ENCODE data around the gene PYY. TPM values are rescaled to one million over a fixed set of nuclear protein-coding genes. Genes with fewer than 3 reads are reported as not detected.
A peak's percentile ranks its signal among the peaks of the same experiment; 100 is the strongest.

The PYY gene
- total and polyA plus RNA-seq, 12 donors: 0.06 TPM; not detected in 11

DNA sequence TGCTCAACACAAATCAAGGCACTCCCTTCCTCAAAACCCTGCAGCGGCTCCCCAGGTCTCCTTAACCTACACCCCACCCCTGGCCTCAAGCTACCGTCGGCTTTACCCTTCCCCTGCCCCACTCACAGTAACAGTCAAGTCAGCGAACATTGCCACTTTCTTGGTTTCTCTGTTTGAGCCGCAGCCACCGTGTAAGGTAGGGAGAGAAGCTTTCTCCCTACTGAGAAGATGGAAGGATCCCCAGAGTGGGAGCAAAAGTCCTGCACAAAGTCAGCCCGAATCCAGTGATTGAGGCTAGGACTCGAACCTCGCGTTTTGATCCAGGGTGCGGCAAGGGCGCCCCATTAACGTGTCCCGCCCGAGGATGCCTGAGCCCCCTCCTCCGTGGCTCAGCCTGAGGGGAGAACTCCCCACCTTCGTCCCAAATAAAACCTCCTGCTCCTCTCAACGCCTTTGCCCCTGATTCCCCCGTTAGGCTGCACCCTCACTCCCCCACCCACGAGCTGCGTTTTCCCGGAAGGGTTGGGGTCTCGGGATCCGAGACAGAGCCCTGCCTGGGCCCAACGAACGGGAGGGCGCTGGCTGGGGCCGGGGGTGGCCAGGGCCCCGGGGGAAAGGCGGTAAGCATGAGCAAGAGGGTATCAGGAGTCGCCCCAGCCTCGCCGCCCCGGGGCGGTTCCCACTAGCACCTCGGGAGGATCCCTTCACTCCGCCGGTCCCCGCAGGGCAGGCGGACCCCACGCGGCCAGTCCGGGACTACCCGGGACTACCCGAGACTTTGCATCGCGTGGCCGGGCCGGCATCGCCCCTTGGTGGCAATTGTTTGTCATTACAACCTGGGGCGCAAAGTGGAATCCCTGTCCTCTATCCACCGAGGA, 40.8 kb upstream of the PYY start:
- intact Hi-C loops (cut with DNase I): loop anchor here (1.0 to 10.0 kb wide), 9 partner anchors 50 to 120 kb away; partner anchors contain the start of gene PPY (in 5 of the 10)
- Histone ChIP-seq H3K4me3 (peak overlapping the region in 9 of 10 donors; percentile 2 to 48 (median 35)), H3K36me3 (no peaks in the 10 kb centered on the region), H3K27me3 (peaks cover 0 to 25% (median 4%) of the 10 kb centered on the region in 7 donors), H3K9me3 (no peaks in the 10 kb centered on the region), H3K27ac (no peak overlapping the region), H3K4me1 (peaks cover 0 to 10% (median 9%) of the 10 kb centered on the region in 9 donors)
- TF ChIP-seq, protein P1, sequence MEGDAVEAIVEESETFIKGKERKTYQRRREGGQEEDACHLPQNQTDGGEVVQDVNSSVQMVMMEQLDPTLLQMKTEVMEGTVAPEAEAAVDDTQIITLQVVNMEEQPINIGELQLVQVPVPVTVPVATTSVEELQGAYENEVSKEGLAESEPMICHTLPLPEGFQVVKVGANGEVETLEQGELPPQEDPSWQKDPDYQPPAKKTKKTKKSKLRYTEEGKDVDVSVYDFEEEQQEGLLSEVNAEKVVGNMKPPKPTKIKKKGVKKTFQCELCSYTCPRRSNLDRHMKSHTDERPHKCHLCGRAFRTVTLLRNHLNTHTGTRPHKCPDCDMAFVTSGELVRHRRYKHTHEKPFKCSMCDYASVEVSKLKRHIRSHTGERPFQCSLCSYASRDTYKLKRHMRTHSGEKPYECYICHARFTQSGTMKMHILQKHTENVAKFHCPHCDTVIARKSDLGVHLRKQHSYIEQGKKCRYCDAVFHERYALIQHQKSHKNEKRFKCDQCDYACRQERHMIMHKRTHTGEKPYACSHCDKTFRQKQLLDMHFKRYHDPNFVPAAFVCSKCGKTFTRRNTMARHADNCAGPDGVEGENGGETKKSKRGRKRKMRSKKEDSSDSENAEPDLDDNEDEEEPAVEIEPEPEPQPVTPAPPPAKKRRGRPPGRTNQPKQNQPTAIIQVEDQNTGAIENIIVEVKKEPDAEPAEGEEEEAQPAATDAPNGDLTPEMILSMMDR (IDR thresholded peaks at IDR 0.05): peak; percentile 68 to 90 (median 87)
- ATAC-seq: peak; percentile 83 to 93 (median 86)
- WGBS, 2 donors: 8% methylated on average over 52 of the region's 52 CpGs
- peak; percentile 54 to 69 for DNase-seq

DNA sequence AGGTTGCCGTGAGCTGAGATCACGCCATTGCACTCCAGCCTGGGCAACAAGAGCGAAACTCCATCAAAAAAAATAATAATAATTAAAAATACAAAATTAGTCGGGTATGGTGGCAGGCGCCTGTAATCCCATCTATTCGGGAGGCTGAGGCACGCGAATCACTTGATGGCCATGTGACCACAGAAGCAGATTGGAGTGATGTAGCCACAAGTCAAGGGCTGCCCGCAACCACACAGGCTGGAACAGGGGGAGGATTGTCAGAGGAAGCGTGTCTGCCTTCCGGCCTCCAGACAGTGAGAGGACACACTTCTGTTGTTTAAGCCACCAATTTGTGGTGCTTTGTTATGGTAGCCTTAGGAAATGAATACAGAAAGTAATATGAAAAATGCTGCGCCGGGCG, 38.9 kb upstream of the PYY start:
- H3K4me3 ChIP-seq: no peak overlapping the region
- WGBS, 2 donors: 92 to 93% methylated on average over 14 of the region's 14 CpGs
- H3K27me3 ChIP-seq: peaks cover 0 to 31% (median 5%) of the 10 kb centered on the region in 7 donors
- peaks cover 0 to 10% (median 9%) of the 10 kb centered on the region in 9 donors for H3K4me1 ChIP-seq
- H3K36me3 ChIP-seq: no peaks in the 10 kb centered on the region
- DNase-seq (no peak), ATAC-seq (no peak)
- intact Hi-C loops (cut with DNase I): loop anchor here in 5 of 10 donors (5.0 to 10.0 kb wide), 4 partner anchors 48 to 118 kb away; partner anchors contain the start of gene PPY (in 2 of the 5)
- H3K27ac ChIP-seq: no peak overlapping the region
- no peaks in the 10 kb centered on the region for H3K9me3 ChIP-seq
- TF ChIP-seq, protein P1 (IDR thresholded peaks at IDR 0.05): no peak

DNA sequence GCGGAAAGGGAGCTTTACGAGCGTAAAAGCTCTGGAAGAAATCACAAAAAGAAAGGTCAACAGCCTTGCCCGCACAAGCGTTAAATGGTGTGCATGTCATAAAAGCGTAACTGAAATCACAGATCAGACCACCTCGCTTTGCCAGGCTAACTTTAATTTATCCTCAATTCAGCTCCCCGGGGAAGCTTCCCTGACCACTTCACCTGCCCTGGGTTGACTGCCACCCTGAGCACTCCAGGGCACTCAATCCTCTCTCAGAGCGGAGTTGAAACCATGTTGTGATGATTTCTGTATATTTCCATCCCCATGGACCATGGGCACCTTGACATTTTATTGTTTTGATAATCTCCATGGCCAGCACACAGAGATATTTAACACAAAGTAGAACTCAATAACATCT, 34.6 kb upstream of the PYY start:
- ATAC-seq: no peak
- peaks cover 0 to 47% (median 26%) of the 10 kb centered on the region in 7 donors for H3K27me3 ChIP-seq
- intact Hi-C loops (cut with DNase I): no loop called here
- H3K4me1 ChIP-seq: peaks cover 0 to 20% (median 10%) of the 10 kb centered on the region in 9 donors
- no peaks in the 10 kb centered on the region for H3K36me3 ChIP-seq
- DNase-seq: no peak
- 90 to 95% methylated on average over 9 of the region's 9 CpGs for WGBS, 2 donors
- H3K4me3 ChIP-seq: no peak overlapping the region
- H3K9me3 ChIP-seq: no peaks in the 10 kb centered on the region
- TF ChIP-seq, protein P1 (IDR thresholded peaks at IDR 0.05): no peak
- H3K27ac ChIP-seq: no peak overlapping the region

DNA sequence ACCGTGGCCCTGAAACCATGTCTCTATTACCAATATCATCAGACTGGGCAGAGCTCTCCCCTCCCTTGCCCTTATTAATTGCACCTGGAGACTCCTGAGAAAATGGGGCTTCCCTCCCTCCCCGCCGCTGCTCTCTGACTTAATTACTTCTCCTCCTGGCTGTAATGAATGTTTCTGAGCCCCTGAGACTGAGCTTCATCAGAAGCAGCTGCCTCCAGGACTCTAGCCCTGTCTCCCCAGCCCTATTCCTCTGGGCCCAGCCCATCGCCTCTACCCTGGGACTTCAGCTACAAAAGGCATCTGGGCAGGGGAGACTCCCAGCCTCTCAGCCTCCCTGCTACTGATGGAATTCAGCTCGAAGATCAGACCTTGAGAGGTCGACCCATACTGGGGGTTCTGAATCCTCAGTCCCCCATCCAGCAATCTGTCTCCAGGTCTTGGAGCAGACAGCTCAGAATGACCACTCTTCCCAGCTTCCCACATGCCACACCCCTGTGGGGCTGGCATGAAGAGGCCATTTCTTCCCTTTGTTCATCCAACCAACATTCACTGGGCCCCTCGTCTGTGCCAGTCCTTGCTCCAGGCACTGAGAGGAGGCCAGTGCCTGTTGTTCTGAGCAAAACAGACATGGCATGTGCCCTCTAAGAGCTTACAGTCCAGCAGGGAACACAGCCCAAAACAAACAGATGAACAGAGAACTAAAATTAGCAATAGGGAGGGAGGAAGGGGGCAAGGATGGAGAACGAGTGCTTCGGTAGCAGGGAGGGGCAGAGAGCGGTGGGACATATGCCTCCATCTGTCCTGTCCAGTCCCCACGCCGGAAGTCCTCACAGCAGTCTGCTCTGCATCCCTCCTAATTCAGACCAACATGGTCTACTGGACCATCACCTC, 33.6 kb upstream of the PYY start:
- Histone ChIP-seq H3K36me3 (no peaks in the 10 kb centered on the region), H3K4me3 (no peak overlapping the region), H3K27ac (peak overlapping the region in 3 of 10 donors; percentile 24 to 43 (median 34)), H3K27me3 (peaks cover 0 to 56% (median 35%) of the 10 kb centered on the region in 7 donors), H3K9me3 (no peaks in the 10 kb centered on the region), H3K4me1 (peaks cover 0 to 20% (median 10%) of the 10 kb centered on the region in 9 donors)
- TF ChIP-seq, protein P1 (IDR thresholded peaks at IDR 0.05): no peak
- WGBS, 2 donors: 60 to 66% methylated on average over 12 of the region's 12 CpGs
- intact Hi-C loops (cut with DNase I): no loop called here
- ATAC-seq (peak in 7 of 8 donors; percentile 17 to 85 (median 58)), DNase-seq (no peak)

Measured in heart right ventricle (tissue), 16 donors.